Body of pancreas (tissue), 4 donors: ENCODE measurements around the gene CRTAP. TPM values are rescaled to one million over a fixed set of nuclear protein-coding genes. Genes with fewer than 3 reads are reported as not detected.

Experiments
- ATAC-seq: fragments of 150-250 bp; one replicate; pipeline ENCODE4 v1.9.1; 2016
- DNase-seq, 4 donors: peaks; one replicate each; pipeline ENCODE4 v3.0.0-alpha.2; 2019
- H3K27ac ChIP-seq, 4 donors: fragments of 200-600 bp; sonication (generic); 1 replicate in 3 of 4; 2 replicates in 1 of 4; pipeline versions ENCODE4 v1.5.1 to v1.6.1; 2016 to 2019; ENCODE audit warnings: mild to moderate bottlenecking in 1 of 4, mixed read lengths in 1 of 4, moderate library complexity in 1 of 4
- H3K27me3 ChIP-seq, 2 donors: fragments of 200-600 bp; sonication (generic); one replicate each; pipeline ENCODE4 v1.6.0; 2016; ENCODE audit warnings: mild to moderate bottlenecking in 1 of 2
- H3K36me3 ChIP-seq, 2 donors: fragments of 200-600 bp; sonication (generic); replicated peaks in 1 of 2; 2 replicates each; pipeline ENCODE4 v1.5.1; 2016; ENCODE audit warnings: low read depth in 2 of 2; ENCODE audit not compliant: insufficient read depth in 1 of 2
- H3K4me1 ChIP-seq: fragments of 200-600 bp; sonication (generic); one replicate; pipeline ENCODE4 v1.6.0; 2016
- H3K4me3 ChIP-seq, 2 donors: fragments of 200-600 bp; sonication (generic); 1 replicate in 1 of 2; 2 replicates in 1 of 2; pipeline ENCODE4 v1.5.1; 2016 to 2019
- H3K9me3 ChIP-seq, 3 donors: fragments of 200-600 bp; sonication (generic); 1 replicate in 2 of 3; 2 replicates in 1 of 3; pipeline ENCODE4 v1.5.1; 2016
- POLR2A ChIP-seq, 3 donors: fragments of 450-650 bp; IDR thresholded peaks; one replicate each; pipeline ENCODE4 v1.6.1; 2016; ENCODE audit warnings: antibody characterized with exemption in 3 of 3, mild to moderate bottlenecking in 2 of 3
- WGBS, 2 donors: methylation state at CpG; one replicate each; pipeline ENCODE4 v1.1.5; 2017; 5-methylcytosine and 5-hydroxymethylcytosine counted together
- intact Hi-C: fragments of 100-400 bp; cut with DNase I; formaldehyde crosslinking; loops from one replicate; pipeline ENCODE4 v1.15.1; 2023
- total RNA-seq, 2 donors: library from RNA; depleted of rRNA; stranded (reverse); fragments of >200 nt; gene quantifications; one replicate each; pipeline ENCODE4 v1.1.0, GENCODE V29; 2016
- TF ChIP-seq, protein P1 (sequence below), 7 experiments: fragments of 450-650 bp in 4 of 7; fragments of 200-600 bp in 3 of 7; sonication (generic) in 3 of 7; IDR thresholded peaks; one replicate each; pipeline ENCODE4 v1.5.1; 2016 to 2019; ENCODE audit warnings: antibody characterized with exemption in 7 of 7

The CRTAP gene
- total RNA-seq, 2 donors from 2014 or later = 30.0 to 101 TPM

DNA sequence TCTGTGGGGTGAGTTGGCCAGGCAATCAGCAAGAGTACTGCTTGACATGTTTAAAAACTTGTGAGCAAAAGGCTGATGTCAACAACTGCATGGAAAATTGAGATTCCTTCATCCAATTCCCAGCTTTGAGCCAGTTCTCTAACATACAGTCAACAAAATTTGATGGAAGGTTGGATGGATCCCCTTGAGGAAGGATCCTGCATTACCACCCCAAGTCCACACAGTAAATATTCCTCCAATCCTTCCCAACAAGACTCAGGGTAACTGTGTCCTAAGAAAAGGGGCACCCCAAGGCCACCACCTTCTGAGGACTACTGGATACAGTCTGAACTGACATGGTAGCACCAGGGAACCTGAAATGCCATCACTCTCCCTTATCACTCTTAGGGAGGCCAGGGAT lies 32.0 kb upstream of the CRTAP start:
- H3K9me3 ChIP-seq = no peaks in the 10 kb centered on the region
- no peak overlapping the region for H3K4me3 ChIP-seq
- H3K36me3 ChIP-seq = no peaks in the 10 kb centered on the region
- TF ChIP-seq, protein P1, sequence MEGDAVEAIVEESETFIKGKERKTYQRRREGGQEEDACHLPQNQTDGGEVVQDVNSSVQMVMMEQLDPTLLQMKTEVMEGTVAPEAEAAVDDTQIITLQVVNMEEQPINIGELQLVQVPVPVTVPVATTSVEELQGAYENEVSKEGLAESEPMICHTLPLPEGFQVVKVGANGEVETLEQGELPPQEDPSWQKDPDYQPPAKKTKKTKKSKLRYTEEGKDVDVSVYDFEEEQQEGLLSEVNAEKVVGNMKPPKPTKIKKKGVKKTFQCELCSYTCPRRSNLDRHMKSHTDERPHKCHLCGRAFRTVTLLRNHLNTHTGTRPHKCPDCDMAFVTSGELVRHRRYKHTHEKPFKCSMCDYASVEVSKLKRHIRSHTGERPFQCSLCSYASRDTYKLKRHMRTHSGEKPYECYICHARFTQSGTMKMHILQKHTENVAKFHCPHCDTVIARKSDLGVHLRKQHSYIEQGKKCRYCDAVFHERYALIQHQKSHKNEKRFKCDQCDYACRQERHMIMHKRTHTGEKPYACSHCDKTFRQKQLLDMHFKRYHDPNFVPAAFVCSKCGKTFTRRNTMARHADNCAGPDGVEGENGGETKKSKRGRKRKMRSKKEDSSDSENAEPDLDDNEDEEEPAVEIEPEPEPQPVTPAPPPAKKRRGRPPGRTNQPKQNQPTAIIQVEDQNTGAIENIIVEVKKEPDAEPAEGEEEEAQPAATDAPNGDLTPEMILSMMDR (IDR thresholded peaks at IDR 0.05) = no peak
- no peak for TF ChIP-seq POLR2A (IDR thresholded peaks at IDR 0.05)
- DNase-seq = no peak
- H3K4me1 ChIP-seq = no peaks in the 10 kb centered on the region
- H3K27me3 ChIP-seq = no peaks in the 10 kb centered on the region
- no peak overlapping the region for H3K27ac ChIP-seq
- intact Hi-C loops = no loop called here
- no peak for ATAC-seq

DNA sequence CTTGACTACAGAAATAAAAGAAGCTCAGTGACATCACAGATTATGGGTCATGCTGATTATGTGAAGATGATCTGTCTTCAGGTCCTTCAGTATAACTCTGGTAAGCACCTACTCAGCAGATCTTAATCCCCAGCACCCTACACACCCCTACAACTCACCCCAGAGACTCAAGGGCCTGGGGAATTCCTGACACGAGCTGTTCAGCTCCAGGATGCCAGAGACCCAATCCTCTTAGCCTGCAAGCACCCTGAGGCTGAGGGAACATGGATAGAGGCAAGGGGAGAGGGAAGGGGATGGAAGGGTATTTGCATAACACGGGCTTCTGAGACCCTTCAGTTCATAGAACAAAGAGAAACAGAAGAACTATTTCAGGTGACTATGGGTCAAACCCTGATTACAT lies 29.9 kb upstream of the CRTAP start:
- H3K4me3 ChIP-seq = no peak overlapping the region
- no peak for TF ChIP-seq POLR2A (IDR thresholded peaks at IDR 0.05)
- TF ChIP-seq, protein P1 (IDR thresholded peaks at IDR 0.05) = no peak
- WGBS, 2 donors = 66 to 70% methylated on average over 2 of the region's 2 CpGs
- H3K27ac ChIP-seq = no peak overlapping the region
- no peaks in the 10 kb centered on the region for H3K9me3 ChIP-seq
- no peaks in the 10 kb centered on the region for H3K4me1 ChIP-seq
- no peaks in the 10 kb centered on the region for H3K27me3 ChIP-seq
- ATAC-seq (no peak), DNase-seq (no peak)
- H3K36me3 ChIP-seq = no peaks in the 10 kb centered on the region
- intact Hi-C loops = no loop called here

DNA sequence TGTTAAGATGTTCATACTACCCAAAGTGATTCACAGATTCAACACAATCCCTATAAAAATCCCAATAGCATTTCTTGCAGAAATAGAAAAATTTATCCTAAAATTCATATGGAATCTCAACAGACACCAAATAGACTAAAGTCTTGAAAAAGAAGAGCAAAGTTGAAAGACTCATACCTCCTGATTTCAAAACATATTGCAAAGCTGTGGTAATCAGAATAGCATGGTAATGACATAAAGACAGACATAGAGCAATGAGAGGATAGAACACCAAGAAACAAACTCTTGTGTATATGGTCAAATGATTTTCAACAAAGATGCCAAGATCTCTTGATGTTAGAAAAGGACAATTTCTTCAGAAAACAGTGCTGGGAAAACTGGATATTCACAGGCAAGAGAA lies 25.1 kb upstream of the CRTAP start:
- no peaks in the 10 kb centered on the region for H3K4me1 ChIP-seq
- no peak for DNase-seq
- H3K4me3 ChIP-seq = no peak overlapping the region
- intact Hi-C loops = no loop called here
- H3K27ac ChIP-seq = no peak overlapping the region
- no peaks in the 10 kb centered on the region for H3K9me3 ChIP-seq
- TF ChIP-seq POLR2A (IDR thresholded peaks at IDR 0.05) = no peak
- TF ChIP-seq, protein P1 (IDR thresholded peaks at IDR 0.05) = no peak
- ATAC-seq = no peak
- no peaks in the 10 kb centered on the region for H3K27me3 ChIP-seq
- H3K36me3 ChIP-seq = peaks cover 0 to 3% of the 10 kb centered on the region in 2 donors

DNA sequence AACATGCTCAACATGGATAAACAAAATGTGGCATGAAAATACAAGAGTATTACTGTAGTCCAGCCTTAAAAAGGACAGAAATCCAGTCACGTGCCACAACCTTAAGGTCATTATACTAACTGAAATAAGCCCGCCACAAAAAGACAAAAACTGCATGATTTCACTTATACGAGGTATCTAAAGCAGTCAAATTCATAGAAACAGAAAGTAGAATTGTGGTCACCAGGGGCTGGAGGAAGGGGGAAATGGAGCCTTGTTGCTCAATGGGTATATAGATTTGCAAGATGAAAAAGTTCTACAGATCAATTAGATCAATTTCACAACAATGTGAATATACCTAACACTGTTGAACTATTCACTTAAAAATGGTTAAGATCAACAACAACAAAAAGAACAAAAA lies 24.3 kb upstream of the CRTAP start:
- Histone ChIP-seq H3K27me3 (no peaks in the 10 kb centered on the region), H3K9me3 (no peaks in the 10 kb centered on the region), H3K4me1 (no peaks in the 10 kb centered on the region), H3K27ac (no peak overlapping the region), H3K4me3 (no peak overlapping the region), H3K36me3 (peaks cover 0 to 3% of the 10 kb centered on the region in 2 donors)
- ATAC-seq (no peak), DNase-seq (no peak)
- WGBS, 2 donors = 89 to 93% methylated on average over 3 of the region's 3 CpGs
- TF ChIP-seq, protein P1 (IDR thresholded peaks at IDR 0.05) = no peak
- no peak for TF ChIP-seq POLR2A (IDR thresholded peaks at IDR 0.05)
- intact Hi-C loops = no loop called here

- 73 to 75% methylated on average over 6 of the region's 6 CpGs for WGBS, 2 donors
- TF ChIP-seq, protein P1 (IDR thresholded peaks at IDR 0.05) = no peak
- no peak for TF ChIP-seq POLR2A (IDR thresholded peaks at IDR 0.05)
- Histone ChIP-seq H3K27ac (no peak overlapping the region), H3K36me3 (peaks cover 0 to 3% of the 10 kb centered on the region in 2 donors), H3K4me3 (no peak overlapping the region), H3K9me3 (no peaks in the 10 kb centered on the region), H3K27me3 (no peaks in the 10 kb centered on the region), H3K4me1 (peaks cover 11% of the 10 kb centered on the region)
- no peak for DNase-seq
- no peak for ATAC-seq
- intact Hi-C loops = no loop called here
Measured at GRCh38 chr3:33091746-33092145, 22.1 kb upstream of the CRTAP start.
